Liver (tissue), 9 donors: Measurements from ENCODE around the gene SLC44A1. TPM values are rescaled to one million over a fixed set of nuclear protein-coding genes. Genes with fewer than 3 reads are reported as not detected.

Experiments
- DNase-seq: peaks from one replicate; pipeline ENCODE4 v3.0.0-alpha.2; 2017; ENCODE audit warnings: low spot score
- H3K27ac ChIP-seq, 2 donors: one replicate each; pipeline ENCODE4 v1.7.0; 2013; ENCODE audit warnings: inconsistent platforms in 2 of 2, low read length in 2 of 2, control low read depth in 1 of 2, low read depth in 1 of 2, mild to moderate bottlenecking in 1 of 2
- H3K27me3 ChIP-seq, 4 donors: one replicate each; pipeline versions ENCODE4 v1.6.1 to v1.7.0; 2013; ENCODE audit warnings: low read length in 3 of 4, inconsistent platforms in 1 of 4, mild to moderate bottlenecking in 1 of 4, moderate library complexity in 1 of 4; ENCODE audit not compliant: control insufficient read depth in 4 of 4, insufficient read depth in 4 of 4
- H3K36me3 ChIP-seq, 4 donors: one replicate each; pipeline versions ENCODE4 v1.6.1 to v1.7.0; 2013; ENCODE audit warnings: low read length in 3 of 4, mild to moderate bottlenecking in 3 of 4, low read depth in 1 of 4, moderate library complexity in 1 of 4; ENCODE audit not compliant: control insufficient read depth in 4 of 4, insufficient read depth in 3 of 4
- H3K4me1 ChIP-seq, 4 donors: one replicate each; pipeline versions ENCODE4 v1.6.1 to v1.7.0; 2013; ENCODE audit warnings: low read length in 3 of 4, mild to moderate bottlenecking in 3 of 4, moderate library complexity in 1 of 4; ENCODE audit not compliant: control insufficient read depth in 4 of 4, insufficient read depth in 4 of 4
- H3K4me3 ChIP-seq, 3 donors: one replicate each; pipeline versions ENCODE4 v1.6.1 to v1.7.0; 2013; ENCODE audit warnings: low read length in 3 of 3, control low read depth in 1 of 3, low read depth in 1 of 3, mild to moderate bottlenecking in 1 of 3
- H3K9ac ChIP-seq, 2 donors: one replicate each; pipeline ENCODE4 v1.7.0; 2013; ENCODE audit warnings: low read length in 2 of 2, mild to moderate bottlenecking in 2 of 2, moderate library complexity in 2 of 2, control low read depth in 1 of 2, low read depth in 1 of 2
- H3K9me3 ChIP-seq, 4 donors: one replicate each; pipeline versions ENCODE4 v1.6.1 to v1.7.0; 2013; ENCODE audit warnings: low read length in 3 of 4; ENCODE audit not compliant: control insufficient read depth in 4 of 4
- EGR1 ChIP-seq, 2 donors: IDR thresholded peaks; 2 replicates each; pipeline ENCODE4 v1.6.1; 2016 to 2018; ENCODE audit warnings: antibody characterized with exemption in 2 of 2, low read depth in 2 of 2
- FOXA1 ChIP-seq: IDR thresholded peaks from 2 replicates; pipeline ENCODE4 v1.6.1; 2016; ENCODE audit warnings: antibody characterized with exemption
- FOXA2 ChIP-seq: IDR thresholded peaks from 2 replicates; pipeline ENCODE4 v1.6.1; 2016; ENCODE audit warnings: antibody characterized with exemption
- GABPA ChIP-seq, 2 donors: IDR thresholded peaks in 1 of 2; conservative IDR thresholded peaks in 1 of 2; 2 replicates each; pipeline ENCODE4 v1.6.1; 2016; ENCODE audit warnings: antibody characterized with exemption in 2 of 2, mild to moderate bottlenecking in 1 of 2, moderate library complexity in 1 of 2
- HNF4A ChIP-seq, 2 donors: conservative IDR thresholded peaks; 2 replicates each; pipeline ENCODE4 v1.6.1; 2016; ENCODE audit warnings: antibody characterized with exemption in 2 of 2, mild to moderate bottlenecking in 2 of 2
- HNF4G ChIP-seq: IDR thresholded peaks from 2 replicates; pipeline ENCODE4 v1.6.1; 2016; ENCODE audit warnings: antibody characterized with exemption
- JUND ChIP-seq, 2 donors: IDR thresholded peaks; 2 replicates each; pipeline ENCODE4 v1.6.1; 2016; ENCODE audit warnings: antibody characterized with exemption in 2 of 2
- NR2F2 ChIP-seq: IDR thresholded peaks from 2 replicates; pipeline ENCODE4 v1.6.1; 2016; ENCODE audit warnings: antibody characterized with exemption
- RXRA ChIP-seq, 2 donors: IDR thresholded peaks; 2 replicates each; pipeline ENCODE4 v1.6.1; 2017 to 2018; ENCODE audit warnings: antibody characterized with exemption in 2 of 2, mild to moderate bottlenecking in 1 of 2
- SP1 ChIP-seq: IDR thresholded peaks from 2 replicates; pipeline ENCODE4 v1.6.1; 2018; ENCODE audit warnings: antibody characterized with exemption, mild to moderate bottlenecking
- TAF1 ChIP-seq: conservative IDR thresholded peaks from 2 replicates; pipeline ENCODE4 v1.6.1; 2016; ENCODE audit warnings: antibody characterized with exemption, mild to moderate bottlenecking
- YY1 ChIP-seq: IDR thresholded peaks from 2 replicates; pipeline ENCODE4 v1.6.1; 2016; ENCODE audit warnings: antibody characterized with exemption, mild to moderate bottlenecking
- WGBS: extraction: QIAGEN DNeasy Blood & Tissue Kit; methylation state at CpG from one replicate; pipeline ENCODE4 v1.1.7; 2013; 5-methylcytosine and 5-hydroxymethylcytosine counted together
- polyA plus RNA-seq, 2 donors: library from polyadenylated mRNA; stranded (reverse) in 1 of 2; unstranded in 1 of 2; fragments of 200-250 nt in 1 of 2; fragments of >200 nt in 1 of 2; fragmentation: Nextera tagmentation in 1 of 2; extraction: Ambion mirVana in 1 of 2; gene quantifications; one replicate each; pipeline versions ENCODE4 v1.2.1 to v1.2.3, GENCODE V29; 2013 to 2015
- total RNA-seq, 2 donors: library from RNA; depleted of rRNA; stranded (reverse); fragments of >200 nt; gene quantifications; one replicate each; pipeline ENCODE4 v1.2.3, GENCODE V29; 2014
- TF ChIP-seq, protein P1 (sequence below): IDR thresholded peaks from 2 replicates; pipeline ENCODE4 v1.6.1; 2016; ENCODE audit warnings: antibody characterized with exemption
- TF ChIP-seq, protein P2 (sequence below): fragments of 150-350 bp; IDR thresholded peaks from 2 replicates; pipeline ENCODE4 v1.5.1; 2017; ENCODE audit warnings: improper control_type of control experiment, low read depth, low read length; ENCODE audit not compliant: missing input control
- TF ChIP-seq, protein P3 (sequence below): IDR thresholded peaks from 2 replicates; pipeline ENCODE4 v1.6.1; 2016; ENCODE audit warnings: antibody characterized with exemption, mild to moderate bottlenecking
- TF ChIP-seq, protein P4 (sequence below): IDR thresholded peaks from 2 replicates; pipeline ENCODE4 v1.6.1; 2016; ENCODE audit warnings: antibody characterized with exemption
- TF ChIP-seq, protein P5 (sequence below): IDR thresholded peaks from 2 replicates; pipeline ENCODE4 v1.6.1; 2016; ENCODE audit warnings: antibody characterized with exemption
- donor health status: healthy.
- donor health status: healthy.
- donor health status: healthy.
- donor health status: healthy.
- donor health status: healthy.

Gene SLC44A1
- total and polyA plus RNA-seq, 4 donors, result 18.1 to 73.1 (median 53.1) TPM

DNA sequence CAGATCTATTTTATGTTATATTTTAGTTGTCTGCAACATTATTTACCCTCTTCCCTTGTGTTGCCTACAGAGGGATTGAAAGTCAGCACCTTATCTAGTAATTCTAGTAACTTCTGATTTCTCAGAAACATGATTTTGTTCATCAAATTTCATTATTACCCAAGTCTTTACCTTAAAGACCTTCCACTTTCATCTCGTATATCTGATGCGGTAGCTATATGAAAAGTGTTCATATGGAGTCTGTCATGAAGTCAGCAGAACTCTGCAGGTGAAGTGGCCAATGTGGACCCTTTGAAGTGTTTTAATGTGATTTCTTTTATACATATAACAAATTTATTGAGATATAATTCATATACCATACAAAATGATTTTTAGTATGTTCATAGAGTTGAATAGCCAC lies 40.0 kb downstream of the SLC44A1 start:
- Histone ChIP-seq H3K9ac (no peak overlapping the region), H3K4me3 (no peak overlapping the region), H3K4me1 (peaks cover 4 to 10% (median 6%) of the 10 kb centered on the region in 4 donors), H3K36me3 (no peaks in the 10 kb centered on the region), H3K9me3 (no peaks in the 10 kb centered on the region), H3K27me3 (no peaks in the 10 kb centered on the region), H3K27ac (no peak overlapping the region)
- WGBS, result 94% methylated on average over 2 of the region's 2 CpGs
- TF ChIP-seq JUND (IDR thresholded peaks at IDR 0.05), result no peak
- TF ChIP-seq, protein P1, sequence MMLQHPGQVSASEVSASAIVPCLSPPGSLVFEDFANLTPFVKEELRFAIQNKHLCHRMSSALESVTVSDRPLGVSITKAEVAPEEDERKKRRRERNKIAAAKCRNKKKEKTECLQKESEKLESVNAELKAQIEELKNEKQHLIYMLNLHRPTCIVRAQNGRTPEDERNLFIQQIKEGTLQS, result no peak
- no peak for TF ChIP-seq YY1
- TF ChIP-seq, protein P2, sequence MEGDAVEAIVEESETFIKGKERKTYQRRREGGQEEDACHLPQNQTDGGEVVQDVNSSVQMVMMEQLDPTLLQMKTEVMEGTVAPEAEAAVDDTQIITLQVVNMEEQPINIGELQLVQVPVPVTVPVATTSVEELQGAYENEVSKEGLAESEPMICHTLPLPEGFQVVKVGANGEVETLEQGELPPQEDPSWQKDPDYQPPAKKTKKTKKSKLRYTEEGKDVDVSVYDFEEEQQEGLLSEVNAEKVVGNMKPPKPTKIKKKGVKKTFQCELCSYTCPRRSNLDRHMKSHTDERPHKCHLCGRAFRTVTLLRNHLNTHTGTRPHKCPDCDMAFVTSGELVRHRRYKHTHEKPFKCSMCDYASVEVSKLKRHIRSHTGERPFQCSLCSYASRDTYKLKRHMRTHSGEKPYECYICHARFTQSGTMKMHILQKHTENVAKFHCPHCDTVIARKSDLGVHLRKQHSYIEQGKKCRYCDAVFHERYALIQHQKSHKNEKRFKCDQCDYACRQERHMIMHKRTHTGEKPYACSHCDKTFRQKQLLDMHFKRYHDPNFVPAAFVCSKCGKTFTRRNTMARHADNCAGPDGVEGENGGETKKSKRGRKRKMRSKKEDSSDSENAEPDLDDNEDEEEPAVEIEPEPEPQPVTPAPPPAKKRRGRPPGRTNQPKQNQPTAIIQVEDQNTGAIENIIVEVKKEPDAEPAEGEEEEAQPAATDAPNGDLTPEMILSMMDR, result no peak
- TF ChIP-seq, protein P3, sequence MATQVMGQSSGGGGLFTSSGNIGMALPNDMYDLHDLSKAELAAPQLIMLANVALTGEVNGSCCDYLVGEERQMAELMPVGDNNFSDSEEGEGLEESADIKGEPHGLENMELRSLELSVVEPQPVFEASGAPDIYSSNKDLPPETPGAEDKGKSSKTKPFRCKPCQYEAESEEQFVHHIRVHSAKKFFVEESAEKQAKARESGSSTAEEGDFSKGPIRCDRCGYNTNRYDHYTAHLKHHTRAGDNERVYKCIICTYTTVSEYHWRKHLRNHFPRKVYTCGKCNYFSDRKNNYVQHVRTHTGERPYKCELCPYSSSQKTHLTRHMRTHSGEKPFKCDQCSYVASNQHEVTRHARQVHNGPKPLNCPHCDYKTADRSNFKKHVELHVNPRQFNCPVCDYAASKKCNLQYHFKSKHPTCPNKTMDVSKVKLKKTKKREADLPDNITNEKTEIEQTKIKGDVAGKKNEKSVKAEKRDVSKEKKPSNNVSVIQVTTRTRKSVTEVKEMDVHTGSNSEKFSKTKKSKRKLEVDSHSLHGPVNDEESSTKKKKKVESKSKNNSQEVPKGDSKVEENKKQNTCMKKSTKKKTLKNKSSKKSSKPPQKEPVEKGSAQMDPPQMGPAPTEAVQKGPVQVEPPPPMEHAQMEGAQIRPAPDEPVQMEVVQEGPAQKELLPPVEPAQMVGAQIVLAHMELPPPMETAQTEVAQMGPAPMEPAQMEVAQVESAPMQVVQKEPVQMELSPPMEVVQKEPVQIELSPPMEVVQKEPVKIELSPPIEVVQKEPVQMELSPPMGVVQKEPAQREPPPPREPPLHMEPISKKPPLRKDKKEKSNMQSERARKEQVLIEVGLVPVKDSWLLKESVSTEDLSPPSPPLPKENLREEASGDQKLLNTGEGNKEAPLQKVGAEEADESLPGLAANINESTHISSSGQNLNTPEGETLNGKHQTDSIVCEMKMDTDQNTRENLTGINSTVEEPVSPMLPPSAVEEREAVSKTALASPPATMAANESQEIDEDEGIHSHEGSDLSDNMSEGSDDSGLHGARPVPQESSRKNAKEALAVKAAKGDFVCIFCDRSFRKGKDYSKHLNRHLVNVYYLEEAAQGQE, result no peak
- no peak for TF ChIP-seq NR2F2
- TF ChIP-seq EGR1 (IDR thresholded peaks at IDR 0.05; ENCODE audit: low read depth in 2 of 2), result no peak
- no peak for TF ChIP-seq HNF4G
- no peak for TF ChIP-seq SP1
- TF ChIP-seq GABPA (IDR thresholded peaks at IDR 0.05 in 1 of 2, conservative IDR thresholded peaks at IDR 0.05 in 1 of 2), result no peak
- no peak for DNase-seq

DNA sequence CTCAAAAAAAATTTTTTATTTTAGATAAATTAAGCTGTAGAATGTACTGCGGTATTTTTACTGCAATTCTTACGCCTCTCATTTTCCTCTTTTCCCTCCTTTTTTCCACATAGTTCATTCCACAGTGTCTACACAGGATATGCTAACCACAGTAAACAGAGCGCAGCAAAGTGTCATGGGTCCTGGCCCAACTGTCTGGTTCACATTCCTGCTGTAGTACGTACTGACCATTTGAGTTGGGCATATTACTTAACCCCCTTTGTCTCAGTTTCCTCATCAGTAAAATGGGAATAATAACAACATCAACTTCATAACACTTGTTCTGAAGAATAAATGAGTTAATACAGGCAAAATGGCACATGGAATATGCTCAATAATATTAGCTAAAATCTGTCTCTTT lies 41.6 kb downstream of the SLC44A1 start:
- no peak overlapping the region for H3K4me3 ChIP-seq
- H3K9me3 ChIP-seq, result no peaks in the 10 kb centered on the region
- no peaks in the 10 kb centered on the region for H3K36me3 ChIP-seq
- no peak overlapping the region for H3K9ac ChIP-seq
- WGBS, result 95% methylated on average over 4 of the region's 4 CpGs
- no peak overlapping the region for H3K27ac ChIP-seq
- DNase-seq, result no peak
- H3K4me1 ChIP-seq, result peaks cover 8 to 18% (median 12%) of the 10 kb centered on the region in 4 donors
- no peak for TF ChIP-seq HNF4A (conservative IDR thresholded peaks at IDR 0.05)
- TF ChIP-seq EGR1 (IDR thresholded peaks at IDR 0.05; ENCODE audit: low read depth in 2 of 2), result no peak
- TF ChIP-seq, protein P3, result no peak
- no peak for TF ChIP-seq RXRA (IDR thresholded peaks at IDR 0.05)
- no peak for TF ChIP-seq FOXA1
- TF ChIP-seq, protein P4, sequence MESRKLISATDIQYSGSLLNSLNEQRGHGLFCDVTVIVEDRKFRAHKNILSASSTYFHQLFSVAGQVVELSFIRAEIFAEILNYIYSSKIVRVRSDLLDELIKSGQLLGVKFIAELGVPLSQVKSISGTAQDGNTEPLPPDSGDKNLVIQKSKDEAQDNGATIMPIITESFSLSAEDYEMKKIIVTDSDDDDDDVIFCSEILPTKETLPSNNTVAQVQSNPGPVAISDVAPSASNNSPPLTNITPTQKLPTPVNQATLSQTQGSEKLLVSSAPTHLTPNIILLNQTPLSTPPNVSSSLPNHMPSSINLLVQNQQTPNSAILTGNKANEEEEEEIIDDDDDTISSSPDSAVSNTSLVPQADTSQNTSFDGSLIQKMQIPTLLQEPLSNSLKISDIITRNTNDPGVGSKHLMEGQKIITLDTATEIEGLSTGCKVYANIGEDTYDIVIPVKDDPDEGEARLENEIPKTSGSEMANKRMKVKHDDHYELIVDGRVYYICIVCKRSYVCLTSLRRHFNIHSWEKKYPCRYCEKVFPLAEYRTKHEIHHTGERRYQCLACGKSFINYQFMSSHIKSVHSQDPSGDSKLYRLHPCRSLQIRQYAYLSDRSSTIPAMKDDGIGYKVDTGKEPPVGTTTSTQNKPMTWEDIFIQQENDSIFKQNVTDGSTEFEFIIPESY, result no peak
- TF ChIP-seq TAF1, result no peak
- TF ChIP-seq, protein P5, sequence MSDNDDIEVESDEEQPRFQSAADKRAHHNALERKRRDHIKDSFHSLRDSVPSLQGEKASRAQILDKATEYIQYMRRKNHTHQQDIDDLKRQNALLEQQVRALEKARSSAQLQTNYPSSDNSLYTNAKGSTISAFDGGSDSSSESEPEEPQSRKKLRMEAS, result no peak
- TF ChIP-seq, protein P1, result no peak
- TF ChIP-seq FOXA2, result no peak
- no peak for TF ChIP-seq YY1
- TF ChIP-seq NR2F2, result no peak
- H3K27me3 ChIP-seq, result no peaks in the 10 kb centered on the region
